ENCODE data around the gene STK32B.

DNA sequence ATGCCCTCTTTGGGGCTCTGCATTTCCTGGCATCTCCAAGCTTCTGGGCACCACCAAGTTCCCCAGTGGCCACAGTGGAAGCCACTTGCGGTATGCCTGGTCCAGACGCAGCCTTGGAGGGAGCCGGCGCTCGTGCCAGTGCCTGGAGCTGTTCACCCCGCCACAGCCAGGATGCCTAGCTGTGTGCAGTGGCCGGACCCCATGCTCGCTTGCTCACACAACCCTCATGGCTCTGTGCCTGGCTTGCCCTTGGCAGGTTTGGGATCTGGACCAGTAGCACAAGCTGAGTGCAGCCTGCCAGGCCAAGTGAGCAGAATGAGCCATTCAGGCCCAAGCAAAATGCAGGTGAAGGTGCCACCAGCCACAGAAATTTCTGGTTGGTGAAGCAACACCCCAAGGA lies 373.6 kb downstream of the STK32B start:
- TF ChIP-seq POLR2A (IDR thresholded peaks at IDR 0.05; ENCODE audit: low read length) (no peak), GATA1 (IDR thresholded peaks at IDR 0.05; ENCODE audit: low read depth, low read length) (no peak)
